ENCODE data around the gene APELA. TPM values are rescaled to one million over a fixed set of nuclear protein-coding genes. Genes with fewer than 3 reads are reported as not detected.
"Not testable (repeated sequence)": the region's sequence is repeated elsewhere in the genome, so short reads cannot be mapped to it uniquely, and the experiment has no call there.

The APELA gene
- total RNA-seq, 1 donor, result not detected

- DNase-seq (ENCODE audit: low read depth), result no peak
- H3K4me3 ChIP-seq (ENCODE audit: low read depth, low read length), result no peak overlapping the region
- TF ChIP-seq, protein P1, sequence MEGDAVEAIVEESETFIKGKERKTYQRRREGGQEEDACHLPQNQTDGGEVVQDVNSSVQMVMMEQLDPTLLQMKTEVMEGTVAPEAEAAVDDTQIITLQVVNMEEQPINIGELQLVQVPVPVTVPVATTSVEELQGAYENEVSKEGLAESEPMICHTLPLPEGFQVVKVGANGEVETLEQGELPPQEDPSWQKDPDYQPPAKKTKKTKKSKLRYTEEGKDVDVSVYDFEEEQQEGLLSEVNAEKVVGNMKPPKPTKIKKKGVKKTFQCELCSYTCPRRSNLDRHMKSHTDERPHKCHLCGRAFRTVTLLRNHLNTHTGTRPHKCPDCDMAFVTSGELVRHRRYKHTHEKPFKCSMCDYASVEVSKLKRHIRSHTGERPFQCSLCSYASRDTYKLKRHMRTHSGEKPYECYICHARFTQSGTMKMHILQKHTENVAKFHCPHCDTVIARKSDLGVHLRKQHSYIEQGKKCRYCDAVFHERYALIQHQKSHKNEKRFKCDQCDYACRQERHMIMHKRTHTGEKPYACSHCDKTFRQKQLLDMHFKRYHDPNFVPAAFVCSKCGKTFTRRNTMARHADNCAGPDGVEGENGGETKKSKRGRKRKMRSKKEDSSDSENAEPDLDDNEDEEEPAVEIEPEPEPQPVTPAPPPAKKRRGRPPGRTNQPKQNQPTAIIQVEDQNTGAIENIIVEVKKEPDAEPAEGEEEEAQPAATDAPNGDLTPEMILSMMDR (IDR thresholded peaks at IDR 0.05; ENCODE audit: insufficient read depth, low read depth, low read length), result no peak
These were observed 58.4 kb downstream of the APELA start for GRCh38 chr4:164935363-164935762.

- H3K4me3 ChIP-seq (ENCODE audit: low read depth, low read length); DNase-seq (ENCODE audit: low read depth): not testable (repeated sequence)
These were observed 59.1 kb downstream of the APELA start for GRCh38 chr4:164935865-164936606.

GRCh38 chr4:164937576-164938270 is 60.7 kb downstream of the APELA start:
- no peak overlapping the region for H3K4me3 ChIP-seq (ENCODE audit: low read depth, low read length)
- TF ChIP-seq, protein P1 (IDR thresholded peaks at IDR 0.05; ENCODE audit: insufficient read depth, low read depth, low read length), result peak; percentile 25
- peak; percentile 27 for DNase-seq (ENCODE audit: low read depth)

DNA sequence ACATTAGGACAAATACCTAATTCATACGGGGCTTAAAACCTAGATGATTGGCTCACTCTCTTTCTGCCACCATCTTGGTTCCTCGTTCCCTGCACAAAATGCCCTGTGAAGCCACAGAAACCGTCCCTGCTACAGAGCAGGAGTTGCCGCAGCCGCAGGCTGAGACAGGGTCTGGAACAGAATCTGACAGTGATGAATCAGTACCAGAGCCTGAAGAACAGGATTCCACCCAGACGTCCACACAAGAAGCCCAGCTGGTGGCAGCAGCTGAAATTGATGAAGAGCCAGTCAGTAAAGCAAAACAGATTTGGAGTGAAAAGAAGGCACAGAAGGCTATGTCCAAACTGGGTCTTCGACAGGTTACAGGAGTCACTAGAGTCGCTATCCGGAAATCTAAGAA is 66.2 kb downstream of the APELA start:
- DNase-seq (ENCODE audit: low read depth), result no peak
- H3K4me3 ChIP-seq (ENCODE audit: low read depth, low read length), result no peak overlapping the region
- TF ChIP-seq, protein P1 (IDR thresholded peaks at IDR 0.05; ENCODE audit: insufficient read depth, low read depth, low read length), result no peak

DNA sequence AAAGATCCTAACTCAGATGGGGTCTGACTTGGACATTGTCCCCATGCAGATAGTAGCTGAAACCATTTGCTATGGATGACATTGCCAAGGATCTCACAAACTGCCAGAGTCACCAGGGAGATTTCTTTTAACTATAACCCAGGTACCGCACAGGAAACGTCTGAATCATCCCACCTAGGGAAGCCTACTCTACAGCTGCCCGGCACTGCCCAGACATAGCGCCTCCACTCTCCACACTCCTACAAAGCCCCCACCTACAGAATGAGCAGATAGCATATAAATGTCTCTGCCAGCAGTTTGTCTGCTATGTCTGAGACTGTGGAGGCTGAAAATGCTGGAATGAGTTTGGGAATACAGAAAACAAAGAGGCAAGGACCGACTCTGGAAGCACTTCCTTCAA is 68.2 kb downstream of the APELA start:
- DNase-seq (ENCODE audit: low read depth), result no peak
- H3K4me3 ChIP-seq (ENCODE audit: low read depth, low read length), result no peak overlapping the region
- TF ChIP-seq, protein P1 (IDR thresholded peaks at IDR 0.05; ENCODE audit: insufficient read depth, low read depth, low read length), result no peak

- no peak overlapping the region for H3K4me3 ChIP-seq (ENCODE audit: low read depth, low read length)
- DNase-seq (ENCODE audit: low read depth), result no peak
- TF ChIP-seq, protein P1 (IDR thresholded peaks at IDR 0.05; ENCODE audit: insufficient read depth, low read depth, low read length), result no peak
These were observed 69.8 kb downstream of the APELA start for GRCh38 chr4:164946810-164947209.

Other genes starting within 250 kb of the APELA start
- not detected in 2 replicates for gene SMIM31, start 123.0 kb upstream of the APELA start, total RNA-seq
- gene TRIM61, start 100.5 kb downstream of the APELA start, total RNA-seq, result 1.7 and 2.9 TPM in 2 replicates
- gene TRIM60, start 154.8 kb downstream of the APELA start, total RNA-seq, result under 0.01 and 0.32 TPM in 2 replicates
- gene TRIM75, start 176.7 kb downstream of the APELA start, total RNA-seq, result 0.32 TPM in 1 of 2 replicates, not detected in the other
- 6.8 and 11.7 TPM in 2 replicates for gene TMEM192, start 235.7 kb downstream of the APELA start, total RNA-seq

Measured in fibroblast of villous mesenchyme (primary cell).